CD4-positive, alpha-beta T cell treated with Interferon alpha-2 for 1 hour (primary cell): Measurements from ENCODE around the gene OPTN.
"Not testable (repeated sequence)": the region's sequence is repeated elsewhere in the genome, so short reads cannot be mapped to it uniquely, and the experiment has no call there.

ENCODE experiments used
- DNase-seq, 2 donors: peaks; one replicate each; pipeline ENCODE4 v3.0.0-alpha.2; 2020 to 2022

Gene OPTN

DNA sequence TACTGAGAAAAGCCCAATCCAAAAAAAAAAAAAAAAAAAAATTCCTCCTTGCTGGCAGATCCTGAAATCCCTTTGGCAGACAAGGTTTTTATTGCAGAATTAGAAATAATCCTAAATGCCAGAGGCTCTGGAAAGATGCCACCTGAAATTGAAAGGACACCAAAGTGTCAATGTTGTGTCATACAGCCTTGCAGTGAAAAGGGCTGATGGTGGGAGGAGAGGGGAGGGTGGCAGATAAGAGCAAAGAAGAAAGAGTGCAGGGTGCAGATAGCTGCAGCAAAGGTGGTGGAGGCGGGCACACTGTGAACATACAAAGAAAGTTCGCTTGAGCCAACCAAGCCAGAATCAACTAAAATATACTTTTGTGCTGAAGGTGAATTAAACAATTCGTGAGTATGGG is 8.2 kb upstream of the OPTN start:
- DNase-seq = no peak

DNA sequence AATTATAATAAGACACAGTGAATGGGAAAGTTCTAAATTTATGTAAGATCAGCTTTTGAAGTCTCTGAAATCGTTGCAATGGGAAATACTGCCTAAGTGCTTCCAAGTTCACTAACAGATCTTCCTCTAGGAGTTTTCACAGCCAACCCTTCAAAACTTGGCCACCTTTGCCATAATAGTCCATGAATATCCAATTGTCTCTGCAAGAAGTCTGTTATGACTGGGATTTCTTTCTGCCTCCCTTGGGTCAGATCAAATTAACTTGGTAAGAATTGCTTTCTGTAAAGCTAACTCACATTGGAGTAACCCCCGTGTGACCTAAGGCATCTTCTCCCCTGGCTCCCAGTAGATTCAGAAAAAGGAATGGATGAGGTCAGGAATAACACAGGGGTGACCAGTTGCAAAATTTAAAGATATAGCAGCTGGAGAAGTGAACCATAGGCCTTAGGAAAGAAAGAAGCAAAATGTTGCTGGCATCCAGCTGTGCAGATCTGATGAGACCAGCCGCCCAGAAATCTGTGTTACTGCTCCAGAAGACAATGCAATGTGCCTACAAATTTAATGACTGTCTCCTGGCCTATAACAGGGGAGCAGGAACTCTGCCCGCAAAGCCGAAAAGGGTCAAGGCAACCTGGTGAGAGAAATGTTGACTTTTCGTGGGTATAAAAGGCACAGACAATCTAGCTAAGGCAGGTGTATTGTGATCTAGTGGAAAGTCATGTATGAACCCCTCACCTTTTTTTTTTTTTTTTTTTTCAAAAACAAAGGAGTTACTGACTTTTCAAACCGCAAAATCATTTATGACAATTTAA is 7.5 kb upstream of the OPTN start:
- no peak for DNase-seq

DNA sequence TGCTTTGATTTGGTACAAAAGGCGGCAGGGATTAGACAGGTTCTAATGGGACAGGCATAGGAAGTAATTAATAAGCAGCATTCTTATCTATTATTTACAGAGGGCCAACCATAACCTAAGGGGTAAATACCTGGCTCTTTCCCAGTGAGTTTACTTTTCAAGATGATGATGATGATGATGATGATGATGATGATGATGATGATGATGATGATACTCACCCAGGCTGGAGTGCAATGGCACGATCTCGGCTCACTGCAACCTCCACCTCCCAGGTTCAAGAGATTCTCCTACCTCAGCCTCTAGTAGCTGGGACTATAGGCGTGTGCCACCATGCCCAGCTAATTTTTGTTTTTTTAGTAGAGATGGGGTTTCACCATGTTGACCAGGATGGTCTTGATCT is 5.9 kb upstream of the OPTN start:
- not testable (repeated sequence) for DNase-seq

DNA sequence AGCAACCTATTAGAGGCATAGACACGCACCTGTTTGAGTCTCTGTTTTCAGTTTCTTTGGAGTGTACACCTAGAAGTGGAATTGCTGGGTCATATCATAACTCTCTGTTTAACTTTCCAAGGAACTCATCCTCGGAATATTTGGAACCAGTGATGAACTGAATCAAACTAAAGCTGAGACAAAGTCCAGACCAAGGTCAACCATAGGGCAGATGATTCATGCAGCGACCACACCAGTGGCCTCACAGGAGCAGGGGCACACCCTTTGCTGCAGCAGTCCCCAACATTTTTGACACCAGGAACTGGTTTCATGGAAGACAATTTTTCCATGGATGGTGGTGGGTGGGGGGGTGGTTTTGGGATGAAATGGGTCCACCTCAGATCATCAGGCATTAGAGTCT is 4.9 kb upstream of the OPTN start:
- no peak for DNase-seq

DNA sequence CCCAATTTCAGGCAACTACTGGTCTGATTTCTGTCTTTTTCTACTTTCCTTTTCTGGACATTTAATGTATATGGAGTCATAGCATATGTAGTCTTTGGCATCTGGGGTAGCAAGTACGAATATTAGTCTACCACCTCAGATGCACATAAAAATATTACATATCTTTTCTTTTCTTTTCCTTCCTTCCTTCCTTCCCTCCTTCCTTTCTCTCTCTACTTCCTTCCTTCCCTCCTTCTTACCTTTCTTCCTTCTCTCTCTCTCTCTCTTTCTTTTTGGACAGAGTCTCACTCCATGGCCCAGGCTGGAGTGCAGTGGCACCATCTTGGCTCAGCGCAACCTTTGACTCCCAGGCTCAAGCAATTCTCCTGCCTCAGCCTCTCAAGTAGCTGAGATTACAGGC is 4.0 kb upstream of the OPTN start:
- no peak for DNase-seq

DNA sequence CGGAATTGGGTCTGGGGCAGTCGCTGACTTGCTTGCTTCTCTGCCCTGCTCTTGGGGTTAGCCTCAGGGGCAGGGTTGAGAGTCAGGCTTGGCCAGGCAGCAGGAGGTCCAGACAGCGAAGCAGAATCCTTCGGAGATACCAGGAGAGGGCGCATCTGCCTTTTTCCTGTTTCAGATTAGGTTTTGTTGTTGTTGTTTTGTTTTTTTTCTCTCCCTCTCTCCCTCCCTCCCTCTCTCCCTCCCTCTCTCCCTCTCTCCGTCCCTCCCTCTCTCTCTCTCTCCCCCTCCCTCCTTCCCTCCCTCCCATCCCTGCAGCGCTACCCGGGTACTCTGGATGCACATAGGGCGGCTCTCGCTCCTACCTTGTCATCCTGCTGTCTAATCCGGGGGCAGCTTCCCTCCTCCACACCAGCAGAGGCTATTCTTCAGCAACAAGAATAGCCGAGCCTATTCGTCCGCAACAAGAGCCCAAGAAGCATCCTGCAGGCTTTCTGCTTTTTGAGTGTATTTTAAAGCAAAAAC is 758 bp upstream of the OPTN start:
- DNase-seq = peak; percentile 58 to 72

DNA sequence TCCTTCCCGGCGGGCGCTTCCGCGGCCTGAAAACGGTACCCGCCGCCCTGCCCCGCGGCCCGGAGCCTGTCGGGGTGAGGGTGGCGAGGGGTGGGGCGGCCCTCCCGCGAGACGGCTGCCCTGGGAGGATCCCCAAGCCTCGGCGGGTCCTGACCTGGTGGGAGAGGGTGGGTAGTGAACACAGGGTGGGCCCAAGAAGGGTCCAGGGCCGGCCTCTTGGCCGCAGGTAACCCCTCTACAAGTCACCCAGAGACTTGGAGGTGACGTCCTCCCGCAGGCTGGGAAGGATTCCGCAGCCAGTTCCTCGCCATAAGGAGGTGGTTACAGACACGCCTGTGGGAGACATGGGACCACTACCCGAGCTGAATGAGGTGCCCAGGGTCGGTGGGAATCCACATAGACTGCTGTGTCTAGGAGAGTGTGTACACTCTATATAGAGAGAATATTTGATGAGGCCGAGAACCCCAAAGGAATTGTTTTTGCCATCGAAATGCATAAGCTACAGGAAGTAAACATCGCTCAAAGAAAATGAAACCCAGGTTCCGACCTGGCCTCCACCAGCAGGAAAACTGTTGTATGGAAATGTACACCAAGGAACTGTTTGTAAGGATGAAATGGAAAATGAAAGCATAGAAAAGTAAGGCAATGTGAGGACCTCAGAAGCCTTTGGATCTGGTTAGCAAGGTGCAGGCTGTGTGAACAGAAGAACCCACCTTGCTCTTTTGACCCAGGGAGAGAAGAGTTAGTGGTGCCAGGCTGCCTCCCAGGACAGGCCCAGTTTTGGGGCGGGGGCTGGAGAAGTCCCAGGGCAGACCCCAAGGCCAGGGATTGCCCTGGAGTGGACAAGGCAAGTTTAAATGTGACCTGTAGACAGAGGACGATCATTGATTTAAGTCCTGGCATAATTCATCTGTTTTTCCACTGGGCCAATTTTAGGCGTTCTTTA is 659 bp downstream of the OPTN start:
- peak in 1 of 2 donors; percentile 33 for DNase-seq

DNA sequence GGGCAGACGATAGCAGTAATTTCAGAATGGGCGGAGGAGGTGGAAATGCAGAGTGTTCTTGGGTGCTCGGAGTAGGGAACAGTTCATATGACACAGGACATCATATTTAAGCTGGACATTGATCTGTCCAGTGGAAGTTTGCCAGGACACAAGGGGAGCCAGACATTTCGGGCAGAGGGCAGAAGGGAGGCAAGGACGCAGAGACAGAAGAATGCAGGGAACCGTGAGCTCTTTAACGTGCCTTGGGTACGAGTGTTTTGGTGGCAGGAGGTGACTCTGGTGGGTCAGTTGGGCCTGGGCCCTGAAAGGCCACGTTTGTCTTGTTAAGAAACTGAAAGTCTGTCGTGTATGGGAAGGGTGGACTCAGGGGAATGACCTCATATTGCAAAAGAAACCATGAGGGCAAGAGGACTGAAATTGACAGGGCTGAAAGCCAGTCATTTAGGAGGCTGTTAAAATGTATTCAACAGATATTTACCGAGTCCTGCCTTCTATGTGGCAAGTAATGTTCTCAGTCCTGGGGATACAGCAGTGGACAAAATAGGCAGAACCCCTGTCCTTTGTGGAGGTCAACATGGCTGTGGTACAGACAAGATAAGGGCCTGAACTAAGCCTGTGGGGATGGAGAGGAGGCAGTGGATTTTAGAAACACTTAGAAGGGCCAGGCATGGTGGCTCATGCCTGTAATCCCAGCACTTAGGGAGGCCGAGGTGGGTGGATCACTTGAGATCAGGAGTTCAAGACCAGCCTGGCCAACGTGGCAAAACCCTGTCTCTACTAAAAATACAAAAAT is 2.2 kb downstream of the OPTN start:
- no peak for DNase-seq

DNA sequence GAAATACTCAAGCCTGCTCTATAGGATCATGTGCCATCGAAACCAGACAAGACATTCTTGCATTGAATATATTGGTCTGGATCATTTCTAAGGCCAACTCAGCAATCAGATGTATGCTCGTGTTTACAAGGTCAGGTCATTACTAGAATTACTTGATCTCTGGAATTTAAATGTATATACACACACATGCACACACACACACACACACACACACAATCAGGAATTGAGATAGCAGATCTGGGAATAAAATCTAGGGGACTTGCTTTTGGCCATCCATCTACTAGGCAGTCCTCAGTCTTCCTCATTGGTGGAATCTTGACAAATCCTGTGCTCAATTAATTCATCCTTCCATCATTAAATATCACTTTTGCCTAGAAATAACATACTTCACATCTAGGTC is 3.6 kb downstream of the OPTN start:
- DNase-seq = no peak

DNA sequence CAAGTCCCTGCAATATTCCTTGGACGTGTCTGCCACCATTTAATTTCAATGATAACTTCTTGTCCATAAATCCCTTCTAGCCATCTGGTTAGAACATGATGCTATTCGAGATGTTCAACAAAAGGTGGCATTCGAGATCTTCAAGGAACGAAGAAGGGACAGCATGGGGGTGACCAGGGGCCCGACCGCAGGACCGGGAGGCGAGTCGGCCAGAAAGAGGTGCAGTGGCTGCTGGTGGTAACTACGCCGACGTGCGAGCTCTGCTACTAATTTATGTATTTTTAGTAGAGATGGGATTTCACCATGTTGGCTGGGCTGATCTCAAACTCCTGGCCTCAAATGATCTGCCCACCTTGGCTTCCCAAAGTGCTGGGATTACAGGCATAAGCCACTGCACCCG is 4.7 kb downstream of the OPTN start:
- DNase-seq = no peak

DNA sequence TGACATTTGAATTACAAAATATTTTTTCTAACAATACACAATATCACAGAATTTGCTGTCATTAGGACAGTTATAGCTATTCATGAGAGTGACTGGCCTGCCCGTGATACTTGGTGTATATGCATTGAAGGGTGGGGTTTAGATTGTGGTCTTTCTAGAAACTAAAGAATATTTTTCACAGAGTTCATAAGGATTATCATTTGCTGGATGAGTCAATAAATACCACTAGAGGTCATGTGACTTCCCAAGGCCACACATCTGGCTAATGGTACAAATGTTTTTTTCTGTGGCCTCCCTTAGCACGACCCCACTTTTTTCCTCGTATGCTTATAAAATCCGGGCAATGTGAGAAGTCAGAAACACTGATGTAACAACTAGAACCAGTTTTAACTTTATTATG is 5.2 kb downstream of the OPTN start:
- peak in 1 of 2 donors; percentile 34 for DNase-seq

DNA sequence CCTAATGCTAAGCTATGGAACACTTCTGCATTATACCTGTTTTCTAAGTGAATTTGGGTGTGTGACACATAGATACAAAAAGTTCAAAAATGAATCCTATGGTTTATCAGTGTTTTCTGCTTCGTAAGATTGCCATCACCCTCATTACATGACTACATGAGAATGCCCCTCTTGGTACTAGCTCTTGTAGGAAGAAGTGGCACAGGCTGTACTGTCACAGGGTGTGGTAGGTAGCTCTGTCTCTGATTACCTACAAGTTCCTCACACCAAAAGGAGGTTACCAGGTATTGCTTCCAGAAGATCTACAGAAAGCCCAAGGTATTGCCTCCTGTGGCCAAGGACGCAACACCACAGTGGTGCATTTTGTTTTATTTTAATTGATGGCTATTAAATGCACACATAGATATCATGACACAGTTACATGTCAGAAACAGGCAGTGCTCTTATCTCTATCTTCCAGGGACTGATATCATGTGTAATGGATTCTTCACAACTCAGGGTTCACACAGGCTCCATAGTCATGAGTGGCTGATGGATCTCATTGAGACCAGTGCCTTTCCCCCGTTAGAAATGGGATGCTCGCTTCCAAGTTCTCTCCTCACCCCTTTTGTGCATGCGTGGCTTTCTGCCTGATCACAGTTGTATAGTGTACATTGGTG is 6.6 kb downstream of the OPTN start:
- DNase-seq = no peak

DNA sequence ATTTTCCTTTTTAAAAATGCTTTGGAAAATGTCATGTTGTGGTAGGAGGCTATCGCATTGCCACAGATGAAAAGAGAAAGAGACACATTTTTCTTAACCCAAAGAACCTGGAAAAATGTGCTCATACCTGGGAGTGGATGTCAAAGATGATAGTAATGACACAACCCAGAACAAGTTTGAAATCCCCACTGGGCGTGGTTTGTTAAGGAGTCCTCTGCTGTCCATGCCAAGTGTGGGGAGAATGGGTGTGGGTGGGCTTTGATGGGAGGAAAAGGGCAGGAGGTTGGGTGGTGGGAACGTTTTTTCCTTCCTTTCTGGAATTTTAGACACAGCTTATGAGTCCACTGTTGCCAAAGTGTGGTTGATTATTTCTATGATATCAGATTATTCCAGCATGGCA is 10.9 kb downstream of the OPTN start:
- DNase-seq = no peak

DNA sequence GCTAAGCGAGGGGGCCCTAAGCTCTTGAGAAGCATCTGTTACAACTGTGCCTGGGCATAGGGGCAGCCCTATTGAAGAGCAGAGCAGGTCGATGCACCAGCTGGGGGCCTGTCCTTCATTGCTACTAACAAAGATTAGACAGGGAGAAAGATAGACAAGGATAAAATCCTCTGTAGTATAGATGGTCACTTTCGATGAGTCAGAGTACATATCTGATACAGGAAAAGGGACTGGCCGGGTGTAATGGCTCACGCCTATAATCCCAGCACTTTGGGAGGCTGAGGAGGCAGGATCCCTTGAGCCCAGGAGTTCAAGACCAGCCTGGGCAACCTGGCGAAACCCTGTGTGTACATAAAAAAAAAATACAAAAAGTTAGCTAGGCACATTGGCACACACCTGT is 13.6 kb downstream of the OPTN start:
- DNase-seq = no peak

DNA sequence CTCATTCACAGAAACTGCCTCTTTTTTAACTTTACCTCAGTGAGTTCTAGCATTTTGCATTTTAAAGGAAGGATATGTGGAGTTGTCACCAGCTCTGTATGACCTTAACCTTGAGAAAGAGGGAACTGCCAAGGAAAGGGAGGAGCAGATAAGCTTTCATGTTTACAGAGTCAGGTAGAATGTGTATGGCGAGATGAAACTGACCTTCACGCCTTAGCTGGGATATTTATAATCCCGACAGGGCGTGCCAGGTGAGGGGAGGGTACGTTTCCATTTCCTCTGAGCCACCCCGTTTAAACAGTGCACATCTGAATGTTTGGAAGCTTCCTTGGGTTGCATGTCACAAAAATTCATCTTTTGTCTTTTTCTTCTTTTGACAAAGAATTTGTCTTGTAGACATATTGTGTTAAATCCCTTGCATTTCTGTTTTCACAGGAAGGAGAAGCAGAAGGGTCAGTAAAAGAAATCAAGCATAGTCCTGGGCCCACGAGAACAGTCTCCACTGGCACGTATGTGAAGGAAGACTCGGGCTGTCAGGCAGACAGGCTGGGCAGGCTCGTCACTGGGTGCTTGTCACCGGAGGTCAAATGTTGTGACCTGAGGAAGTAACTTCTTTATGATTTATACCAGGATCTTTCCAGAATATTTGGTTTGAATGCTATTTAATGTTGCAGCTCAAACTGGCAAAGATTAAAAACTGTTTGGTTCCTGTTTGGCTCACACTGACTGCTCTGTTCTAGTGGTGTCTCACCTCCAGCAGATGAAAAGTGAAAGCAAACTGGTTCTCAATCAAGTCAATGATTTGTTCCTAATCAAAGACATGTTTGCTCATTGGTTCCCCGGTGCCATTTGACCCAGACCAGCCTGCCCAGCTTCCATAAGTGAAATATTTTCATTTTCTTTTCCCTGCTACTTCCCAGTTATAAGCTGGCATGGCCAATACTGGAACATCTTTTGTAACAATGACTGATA is 16.2 kb downstream of the OPTN start:
- DNase-seq = peak; percentile 14 to 59

DNA sequence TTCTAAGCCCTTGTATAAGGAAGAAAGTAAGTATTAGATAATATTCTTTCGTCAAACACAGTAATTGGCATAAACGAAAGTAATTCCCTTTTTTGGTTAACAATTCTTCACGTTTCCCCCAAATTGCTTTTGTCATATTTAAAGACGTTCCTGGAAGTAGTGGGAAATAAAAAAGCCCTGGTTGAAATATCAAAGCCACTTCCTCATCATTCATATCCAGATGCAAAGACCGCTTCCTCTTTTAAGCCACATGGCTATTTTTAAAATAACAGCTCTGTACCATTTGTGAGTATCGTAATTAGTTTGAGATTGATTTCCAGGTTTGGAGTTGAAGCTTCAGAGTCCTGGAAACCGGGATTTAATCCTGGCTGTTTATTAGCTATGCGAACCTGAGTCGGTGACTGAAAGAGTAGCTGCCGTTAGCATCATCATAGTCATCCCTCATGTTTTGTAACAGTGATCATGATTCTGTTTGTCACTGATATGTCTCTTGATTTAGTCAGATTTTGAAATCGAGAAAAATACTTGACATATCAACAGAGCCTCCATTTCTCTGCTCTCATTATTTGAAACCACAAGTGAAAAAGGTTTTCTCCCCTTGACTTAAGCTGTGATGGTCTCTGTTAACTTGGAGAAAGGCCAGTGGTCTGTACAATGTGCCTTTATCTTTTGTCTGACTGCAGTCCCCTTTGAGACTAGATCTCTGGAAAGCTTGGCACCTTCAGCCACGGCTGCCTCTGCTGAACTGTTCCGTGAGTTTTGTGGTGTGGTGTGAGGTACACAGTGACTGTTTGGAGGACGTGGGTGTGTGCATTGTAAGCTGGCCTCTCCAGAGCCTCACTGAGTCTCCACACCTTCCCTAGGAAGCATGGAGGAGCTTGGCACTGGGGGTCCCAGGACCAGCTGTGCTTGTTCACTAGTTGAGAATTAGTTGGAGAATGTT is 18.1 kb downstream of the OPTN start:
- DNase-seq = no peak

DNA sequence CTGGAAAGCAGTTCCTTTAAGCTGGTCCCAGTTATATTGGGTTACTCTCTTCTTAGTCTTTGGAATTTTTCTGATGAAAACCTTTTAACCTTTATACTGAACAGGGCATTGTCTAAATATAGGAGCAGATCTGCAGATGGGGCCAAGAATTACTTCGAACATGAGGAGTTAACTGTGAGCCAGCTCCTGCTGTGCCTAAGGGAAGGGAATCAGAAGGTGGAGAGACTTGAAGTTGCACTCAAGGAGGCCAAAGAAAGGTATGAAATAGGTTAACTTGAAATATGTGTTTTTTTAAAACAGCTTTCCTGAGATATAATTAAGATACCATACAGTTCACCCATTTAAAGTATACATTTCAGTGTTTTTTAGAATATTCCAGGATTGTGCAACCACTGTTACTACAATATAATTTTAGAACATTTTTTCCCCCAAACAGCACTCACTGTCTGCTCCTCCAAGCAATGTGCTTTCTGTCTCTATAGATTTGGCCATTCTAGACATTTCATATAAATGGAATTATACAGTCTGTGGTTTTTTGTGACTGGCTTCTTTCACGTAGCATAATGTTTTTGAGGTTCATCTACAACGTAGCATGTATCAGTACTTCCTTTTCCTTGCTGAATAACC is 18.9 kb downstream of the OPTN start:
- DNase-seq = no peak

DNA sequence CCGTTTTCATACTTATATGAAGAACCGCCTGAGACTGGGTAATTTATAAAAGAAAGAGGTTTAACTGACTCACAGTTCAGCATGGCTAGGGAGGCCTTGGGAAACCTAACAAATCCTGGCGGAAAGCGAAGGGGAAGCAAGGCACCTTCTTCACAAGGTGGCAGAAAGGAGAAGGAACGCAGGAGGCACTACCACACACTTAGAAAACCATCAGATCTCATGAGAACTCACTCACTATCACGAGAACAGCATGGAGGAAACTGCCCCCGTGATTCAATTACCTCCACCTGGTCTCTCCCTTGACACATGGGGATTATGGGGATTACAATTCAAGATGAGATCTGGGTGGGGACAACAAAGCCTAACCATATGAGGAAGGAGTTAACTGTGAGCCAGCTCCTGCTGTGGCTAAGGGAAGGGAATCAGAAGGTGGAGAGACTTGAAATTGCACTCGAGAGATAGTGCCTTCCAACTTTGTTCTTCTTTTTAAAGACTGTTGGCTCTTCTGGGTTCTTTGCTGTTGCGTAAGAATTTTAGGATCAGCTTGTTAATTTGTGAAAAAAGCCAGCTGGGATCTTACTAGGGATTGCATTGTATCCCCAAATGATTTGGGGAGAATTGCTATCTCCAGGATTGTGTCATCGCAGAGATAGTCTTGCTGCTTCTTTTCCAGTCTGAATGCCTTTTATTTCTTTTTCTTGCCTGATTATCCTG is 21.0 kb downstream of the OPTN start:
- DNase-seq = no peak

DNA sequence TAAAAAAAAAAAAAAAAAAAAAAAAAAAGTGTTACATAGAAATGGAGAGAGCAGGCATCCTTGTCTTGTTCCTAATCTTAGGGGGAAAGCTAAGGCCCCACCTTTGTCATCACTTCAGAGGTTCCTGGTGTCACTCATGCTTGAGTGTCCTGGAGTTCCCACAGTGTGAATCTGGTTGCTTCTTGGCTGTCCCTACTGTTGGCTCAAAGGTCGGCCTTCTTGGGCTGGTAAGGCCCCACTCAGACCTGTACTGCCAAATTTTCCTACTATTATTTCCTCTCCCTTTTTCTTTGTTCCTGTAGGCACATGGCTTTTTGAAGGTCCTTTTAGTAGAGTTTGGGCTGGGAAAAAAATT is 21.5 kb downstream of the OPTN start:
- DNase-seq = no peak
